Astrocyte (in vitro differentiated cells and primary cell): ENCODE data around the gene SMIM36.

Source experiments
- CTCF ChIP-seq: IDR thresholded peaks from 2 replicates; pipeline ENCODE4 v1.5.1; 2011; ENCODE audit warnings: low read depth, mild to moderate bottlenecking, inconsistent platforms, low read length, moderate library complexity; ENCODE audit not compliant: insufficient read depth
- EZH2 ChIP-seq: IDR thresholded peaks from 2 replicates; pipeline ENCODE4 v1.6.1; 2012; ENCODE audit warnings: mild to moderate bottlenecking, low read length, inconsistent platforms; ENCODE audit not compliant: insufficient read depth

- TF ChIP-seq CTCF, result no peak
- TF ChIP-seq EZH2, result no peak
These were observed 103.3 kb downstream of the SMIM36 start for GRCh38 chr17:55407641-55408566.
